SJCRH30 (cell line): Measurements from ENCODE around the gene PSD2. TPM values are rescaled to one million over a fixed set of nuclear protein-coding genes. Genes with fewer than 3 reads are reported as not detected.

Experiments used
- DNase-seq, 2 experiments: peaks; one replicate each; pipeline ENCODE4 v3.0.0-alpha.2; 2015 to 2020
- H3K27ac ChIP-seq: fragments of 250-450 bp; sonication (Bioruptor Pico); 2 replicates; pipeline ENCODE4 v1.5.1; 2020; ENCODE audit warnings: mild to moderate bottlenecking, moderate library complexity
- H3K27me3 ChIP-seq: fragments of 250-450 bp; sonication (Bioruptor Pico); 2 replicates; pipeline ENCODE4 v1.5.1; 2020; ENCODE audit warnings: mild to moderate bottlenecking, moderate library complexity
- H3K36me3 ChIP-seq: fragments of 250-450 bp; sonication (Bioruptor Pico); 2 replicates; pipeline ENCODE4 v1.5.1; 2020; ENCODE audit warnings: mild to moderate bottlenecking, moderate library complexity
- H3K4me1 ChIP-seq: fragments of 250-450 bp; sonication (Bioruptor Pico); 2 replicates; pipeline ENCODE4 v1.5.1; 2020; ENCODE audit warnings: mild to moderate bottlenecking, moderate library complexity
- H3K4me3 ChIP-seq: fragments of 250-450 bp; sonication (Bioruptor Pico); 2 replicates; pipeline ENCODE4 v1.5.1; 2020; ENCODE audit warnings: mild to moderate bottlenecking, moderate library complexity
- H3K9me3 ChIP-seq: fragments of 250-450 bp; sonication (Bioruptor Pico); replicated peaks from 2 replicates; pipeline ENCODE4 v1.5.1; 2020; ENCODE audit warnings: mild to moderate bottlenecking, moderate library complexity
- total RNA-seq: library from RNA; depleted of rRNA; stranded (reverse); fragments of >200 nt; shearing (Covaris generic); gene quantifications from 2 replicates; pipeline ENCODE4 v1.2.3, GENCODE V29; 2014; rRNA removed

Gene PSD2
- total RNA-seq, 1 experiment from 2014 or later: not detected

- peak overlapping the region; percentile 9; the same call in 1 of the 2 replicates for H3K4me3 ChIP-seq
- no peaks in the 10 kb centered on the region; the same call in none of the 2 replicates for H3K27me3 ChIP-seq
- H3K36me3 ChIP-seq: no peaks in the 10 kb centered on the region
- peak overlapping the region; percentile 37 for H3K27ac ChIP-seq
- H3K4me1 ChIP-seq: peaks cover 34% of the 10 kb centered on the region
- no peaks in the 10 kb centered on the region for H3K9me3 ChIP-seq
- DNase-seq: peak; percentile 43 to 73
Observed at GRCh38 chr5:139882961-139883539, 87.4 kb downstream of the PSD2 start.

DNA sequence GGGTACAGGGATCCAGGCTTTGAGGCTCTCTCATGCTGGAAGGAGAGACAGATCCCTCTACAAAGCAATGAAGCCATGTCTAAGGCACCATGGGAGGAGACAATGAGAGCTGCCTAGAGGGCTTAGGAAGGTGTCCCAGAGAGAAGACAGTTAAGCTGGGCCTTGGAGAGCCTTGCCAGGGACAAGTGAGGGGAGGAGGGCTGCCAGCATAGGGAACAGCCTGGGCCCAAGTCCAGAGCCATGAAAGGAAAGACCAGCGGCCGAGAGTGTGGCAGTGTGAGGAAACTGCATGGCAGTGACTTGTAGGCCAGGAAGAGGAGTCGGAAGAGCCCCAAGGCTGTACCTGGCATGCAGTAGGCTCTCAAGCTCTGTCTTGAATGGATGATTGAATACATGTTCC is 88.5 kb downstream of the PSD2 start:
- peaks cover 34% of the 10 kb centered on the region for H3K4me1 ChIP-seq
- H3K9me3 ChIP-seq: no peaks in the 10 kb centered on the region
- H3K27me3 ChIP-seq: no peaks in the 10 kb centered on the region; the same call in none of the 2 replicates
- no peaks in the 10 kb centered on the region for H3K36me3 ChIP-seq
- no peak overlapping the region for H3K27ac ChIP-seq
- no peak overlapping the region for H3K4me3 ChIP-seq
- DNase-seq: no peak

GRCh38 chr5:139884734-139885133 is 89.1 kb downstream of the PSD2 start:
- DNase-seq: no peak
- Histone ChIP-seq H3K4me1 (peaks cover 34% of the 10 kb centered on the region), H3K27ac (no peak overlapping the region), H3K9me3 (no peaks in the 10 kb centered on the region), H3K36me3 (no peaks in the 10 kb centered on the region), H3K4me3 (no peak overlapping the region), H3K27me3 (no peaks in the 10 kb centered on the region; the same call in none of the 2 replicates)

GRCh38 chr5:139885172-139885856 is 89.7 kb downstream of the PSD2 start:
- Histone ChIP-seq H3K36me3 (no peaks in the 10 kb centered on the region), H3K9me3 (no peaks in the 10 kb centered on the region), H3K4me3 (no peak overlapping the region), H3K27me3 (no peaks in the 10 kb centered on the region; the same call in none of the 2 replicates), H3K4me1 (peaks cover 34% of the 10 kb centered on the region), H3K27ac (no peak overlapping the region)
- DNase-seq: no peak

- H3K4me1 ChIP-seq: peaks cover 29% of the 10 kb centered on the region
- H3K4me3 ChIP-seq: no peak overlapping the region
- H3K9me3 ChIP-seq: no peaks in the 10 kb centered on the region
- no peaks in the 10 kb centered on the region for H3K36me3 ChIP-seq
- no peak for DNase-seq
- peaks cover 4% of the 10 kb centered on the region for H3K27me3 ChIP-seq
- H3K27ac ChIP-seq: no peak overlapping the region
Observed at GRCh38 chr5:139885857-139886208, 90.2 kb downstream of the PSD2 start.

DNA sequence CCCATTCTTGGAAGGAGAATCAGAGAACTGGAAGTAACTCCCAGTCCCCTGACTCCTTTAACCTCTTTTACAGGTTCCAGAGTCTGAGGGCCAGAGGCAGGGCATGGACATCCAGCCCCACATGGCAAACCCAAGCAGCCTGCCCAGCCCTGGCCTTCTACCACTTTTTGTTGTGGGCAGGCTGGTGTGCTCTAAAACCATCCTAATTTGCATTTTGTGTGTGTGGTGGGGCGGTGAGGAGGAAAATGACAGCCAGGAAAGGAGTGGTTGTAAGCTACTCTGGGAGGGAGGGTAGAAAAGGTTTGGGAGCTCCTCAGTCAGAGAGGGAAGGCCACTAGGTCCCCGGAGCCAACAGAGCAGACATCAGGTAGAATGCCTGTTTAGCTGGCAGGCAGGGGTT is 90.6 kb downstream of the PSD2 start:
- Histone ChIP-seq H3K27ac (no peak overlapping the region), H3K4me3 (no peak overlapping the region), H3K36me3 (no peaks in the 10 kb centered on the region), H3K4me1 (peaks cover 25% of the 10 kb centered on the region), H3K9me3 (no peaks in the 10 kb centered on the region), H3K27me3 (peaks cover 5% of the 10 kb centered on the region)
- DNase-seq: no peak

DNA sequence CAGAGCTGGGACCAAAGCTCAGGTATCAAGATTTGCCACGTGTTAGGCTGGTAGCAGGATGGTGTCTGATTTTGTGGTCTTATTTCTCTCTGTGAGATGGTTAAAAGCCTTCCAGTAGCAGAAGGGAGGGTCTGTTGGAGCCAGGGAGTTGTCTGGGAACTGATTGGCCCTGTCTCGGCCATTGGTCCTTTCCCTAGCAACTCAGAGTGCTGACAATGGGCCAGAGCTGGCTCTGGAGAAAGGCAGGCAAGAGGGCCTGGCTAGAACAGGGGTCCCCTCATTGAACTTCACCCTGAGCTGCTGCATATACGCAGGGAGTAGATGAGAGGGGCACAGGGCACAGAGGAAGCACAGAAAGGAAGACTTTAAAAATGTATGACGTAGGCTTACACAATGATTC is 92.8 kb downstream of the PSD2 start:
- H3K9me3 ChIP-seq: no peaks in the 10 kb centered on the region
- no peaks in the 10 kb centered on the region for H3K36me3 ChIP-seq
- no peak overlapping the region for H3K27ac ChIP-seq
- no peak overlapping the region for H3K4me3 ChIP-seq
- peaks cover 5% of the 10 kb centered on the region for H3K27me3 ChIP-seq
- no peak for DNase-seq
- H3K4me1 ChIP-seq: peaks cover 4% of the 10 kb centered on the region

GRCh38 chr5:139889410-139889809 is 93.8 kb downstream of the PSD2 start:
- Histone ChIP-seq H3K9me3 (no peaks in the 10 kb centered on the region), H3K27me3 (peaks cover 5% of the 10 kb centered on the region), H3K4me3 (no peak overlapping the region), H3K4me1 (no peaks in the 10 kb centered on the region), H3K36me3 (no peaks in the 10 kb centered on the region), H3K27ac (no peak overlapping the region)
- DNase-seq: no peak

- Histone ChIP-seq H3K9me3 (no peaks in the 10 kb centered on the region), H3K4me3 (no peak overlapping the region), H3K36me3 (no peaks in the 10 kb centered on the region), H3K4me1 (no peaks in the 10 kb centered on the region), H3K27me3 (peaks cover 28% of the 10 kb centered on the region), H3K27ac (no peak overlapping the region)
- DNase-seq: no peak
Observed at GRCh38 chr5:139893873-139894272, 98.3 kb downstream of the PSD2 start.

Other genes starting within 250 kb of the PSD2 start
- 101 and 106 TPM in 2 replicates for gene UBE2D2, start 234.5 kb upstream of the PSD2 start, total RNA-seq
- gene CXXC5, start 147.5 kb upstream of the PSD2 start, total RNA-seq: 76.8 and 81.4 TPM in 2 replicates
- 0.06 TPM in 1 of 2 replicates, not detected in the other for gene NRG2, start 247.5 kb downstream of the PSD2 start, total RNA-seq